HFFc6 (cell line): ENCODE data around the gene ZNF507. TPM values are rescaled to one million over a fixed set of nuclear protein-coding genes. Genes with fewer than 3 reads are reported as not detected.

ENCODE experiments used
- DNase-seq: peaks from one replicate; pipeline ENCODE4 v3.0.0-alpha.2; 2018
- H3K27ac Mint-ChIP-seq: 2 replicates; pipeline ENCODE4 v1.8.0; 2020; ENCODE audit warnings: mild to moderate bottlenecking, mixed read lengths
- H3K27me3 Mint-ChIP-seq: 2 replicates; pipeline ENCODE4 v1.8.0; 2021; ENCODE audit warnings: mild to moderate bottlenecking, moderate library complexity, mixed read lengths; ENCODE audit not compliant: insufficient read depth
- H3K36me3 Mint-ChIP-seq: 2 replicates; pipeline ENCODE4 v1.8.0; 2021; ENCODE audit warnings: low read depth, mixed read lengths
- H3K4me1 Mint-ChIP-seq: 2 replicates; pipeline ENCODE4 v1.8.0; 2020; ENCODE audit warnings: low read depth, mixed read lengths
- H3K4me3 Mint-ChIP-seq: 2 replicates; pipeline ENCODE4 v1.8.0; 2020; ENCODE audit warnings: mild to moderate bottlenecking, moderate library complexity, mixed read lengths
- H3K9me3 Mint-ChIP-seq: 2 replicates; pipeline ENCODE4 v1.8.0; 2020; ENCODE audit warnings: mild to moderate bottlenecking, mixed read lengths
- total RNA-seq, 6 experiments: library from RNA; stranded (reverse); fragmentation: NEBNext Ultra II Directional; extraction: Animal tissue kit (Norgen Biotek cat#: 25700); gene quantifications; 2 replicates in 1 of 6; 3 replicates in 5 of 6; pipeline ENCODE4 v1.2.3, GENCODE V29; 2021
- TF ChIP-seq, protein P1 (sequence below): fragments of 200-600 bp; sonication (generic); IDR thresholded peaks from 2 replicates; pipeline ENCODE4 v1.5.0; 2021; ENCODE audit warnings: antibody characterized with exemption, mild to moderate bottlenecking

ZNF507 gene
- total RNA-seq, 6 experiments from 2014 or later, result 13.0 to 18.3 (median 16.0) TPM

DNA sequence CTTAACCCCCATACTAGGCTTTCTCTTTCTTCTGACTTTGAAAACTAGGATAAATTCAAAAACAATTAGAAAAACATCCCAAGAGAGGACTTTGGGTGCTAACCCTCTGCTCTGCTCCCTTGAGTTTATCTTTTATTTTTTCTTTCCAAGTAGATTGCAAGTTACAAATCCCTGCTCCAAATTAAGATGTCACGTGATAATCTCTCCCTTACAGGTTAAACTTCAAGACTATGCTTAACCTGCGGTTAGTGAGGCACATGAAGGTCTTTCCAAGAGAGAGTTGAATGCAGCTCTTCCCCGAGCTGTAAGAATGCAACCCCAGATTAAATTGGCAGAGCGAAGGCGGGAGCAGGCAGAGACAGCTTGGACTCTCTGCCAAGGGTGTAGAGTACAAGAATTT is 12.2 kb upstream of the ZNF507 start:
- no peak overlapping the region for H3K27ac Mint-ChIP-seq
- TF ChIP-seq, protein P1, sequence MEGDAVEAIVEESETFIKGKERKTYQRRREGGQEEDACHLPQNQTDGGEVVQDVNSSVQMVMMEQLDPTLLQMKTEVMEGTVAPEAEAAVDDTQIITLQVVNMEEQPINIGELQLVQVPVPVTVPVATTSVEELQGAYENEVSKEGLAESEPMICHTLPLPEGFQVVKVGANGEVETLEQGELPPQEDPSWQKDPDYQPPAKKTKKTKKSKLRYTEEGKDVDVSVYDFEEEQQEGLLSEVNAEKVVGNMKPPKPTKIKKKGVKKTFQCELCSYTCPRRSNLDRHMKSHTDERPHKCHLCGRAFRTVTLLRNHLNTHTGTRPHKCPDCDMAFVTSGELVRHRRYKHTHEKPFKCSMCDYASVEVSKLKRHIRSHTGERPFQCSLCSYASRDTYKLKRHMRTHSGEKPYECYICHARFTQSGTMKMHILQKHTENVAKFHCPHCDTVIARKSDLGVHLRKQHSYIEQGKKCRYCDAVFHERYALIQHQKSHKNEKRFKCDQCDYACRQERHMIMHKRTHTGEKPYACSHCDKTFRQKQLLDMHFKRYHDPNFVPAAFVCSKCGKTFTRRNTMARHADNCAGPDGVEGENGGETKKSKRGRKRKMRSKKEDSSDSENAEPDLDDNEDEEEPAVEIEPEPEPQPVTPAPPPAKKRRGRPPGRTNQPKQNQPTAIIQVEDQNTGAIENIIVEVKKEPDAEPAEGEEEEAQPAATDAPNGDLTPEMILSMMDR, result no peak
- 0 out of 2 replicates have a peak, but pooled peaks cover 8% of the 10 kb centered on the region for H3K4me1 Mint-ChIP-seq
- no peak overlapping the region for H3K4me3 Mint-ChIP-seq
- no peaks in the 10 kb centered on the region for H3K36me3 Mint-ChIP-seq
- DNase-seq, result no peak
- peaks cover 17% of the 10 kb centered on the region for H3K27me3 Mint-ChIP-seq
- no peaks in the 10 kb centered on the region for H3K9me3 Mint-ChIP-seq

DNA sequence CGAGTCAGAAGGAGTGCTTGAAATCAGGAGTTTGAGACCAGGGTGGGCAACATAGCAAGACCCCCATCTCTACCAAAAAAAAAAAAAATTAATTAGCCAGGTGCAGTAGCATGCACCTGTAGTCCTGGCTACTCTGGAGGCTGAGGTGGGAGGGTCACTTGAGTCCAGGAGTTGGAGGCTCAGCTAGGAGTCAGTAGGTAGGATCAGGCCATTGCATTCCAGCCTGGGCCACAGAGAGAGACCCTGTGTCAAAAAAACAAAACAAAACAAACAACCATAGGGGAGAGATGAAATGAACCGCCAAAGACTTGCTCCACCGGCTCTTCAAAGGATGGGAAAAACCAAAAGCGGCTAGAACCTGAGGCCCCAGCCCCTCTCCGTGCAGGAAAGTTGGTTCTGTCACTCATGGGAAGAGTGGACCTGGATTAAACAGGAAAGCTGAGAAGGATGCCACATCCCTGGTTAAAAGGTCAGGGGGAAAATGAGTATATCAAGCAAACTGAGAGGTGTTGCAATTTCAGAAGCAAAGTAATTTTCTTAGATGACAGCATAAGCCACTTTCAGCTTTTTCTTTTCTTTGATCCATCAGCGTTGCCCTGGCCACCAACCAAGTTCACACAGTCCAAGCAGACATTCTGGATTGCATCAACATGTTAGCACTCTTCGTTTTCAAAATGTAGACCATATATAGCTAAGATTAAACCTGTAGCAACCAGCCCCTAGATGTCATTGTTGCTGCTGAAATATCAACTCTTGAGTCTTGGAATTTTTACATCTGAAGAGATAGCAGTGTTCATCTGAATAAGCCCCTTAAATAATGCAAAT is 8.9 kb upstream of the ZNF507 start:
- no peak overlapping the region for H3K27ac Mint-ChIP-seq
- H3K4me1 Mint-ChIP-seq, result 0 out of 2 replicates have a peak, but pooled peaks cover 8% of the 10 kb centered on the region
- TF ChIP-seq, protein P1, result no peak
- H3K36me3 Mint-ChIP-seq, result no peaks in the 10 kb centered on the region
- no peak for DNase-seq
- no peaks in the 10 kb centered on the region for H3K9me3 Mint-ChIP-seq
- peaks cover 12% of the 10 kb centered on the region for H3K27me3 Mint-ChIP-seq
- no peak overlapping the region; the same call in 1 of the 2 replicates for H3K4me3 Mint-ChIP-seq

DNA sequence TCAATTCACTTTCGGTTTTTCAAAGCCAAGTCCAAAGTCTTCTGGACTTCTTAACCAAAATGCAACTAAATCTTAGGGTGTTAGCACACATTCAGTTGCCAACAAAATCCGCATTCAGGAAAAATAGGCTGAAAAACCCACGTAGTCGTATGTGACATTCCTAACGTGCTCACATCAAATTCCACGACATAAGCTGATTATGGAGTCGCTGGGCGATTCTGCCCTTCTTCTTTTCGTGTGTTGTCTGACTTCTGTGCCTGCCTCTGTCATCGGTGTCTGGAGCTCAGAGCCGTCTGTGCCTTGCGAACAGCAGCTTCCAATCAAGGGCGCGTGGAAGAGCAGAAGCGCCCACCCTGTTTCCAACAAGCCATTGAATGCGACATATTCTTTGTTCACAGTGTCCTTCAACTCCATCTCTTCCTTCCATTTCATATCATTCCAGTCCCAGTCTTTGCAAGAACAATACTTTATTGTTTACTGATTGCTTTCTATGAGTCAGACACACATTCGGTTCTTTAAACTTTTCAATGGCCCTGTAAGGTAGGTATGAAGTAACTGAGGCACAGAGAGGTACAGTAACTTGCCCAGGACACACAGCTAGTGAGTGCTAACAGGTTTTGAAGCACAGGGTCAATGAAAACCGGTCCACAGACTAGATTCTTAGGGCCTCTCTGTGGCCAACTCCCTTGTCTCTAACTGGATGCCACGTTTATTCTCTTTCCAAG is 8.2 kb upstream of the ZNF507 start:
- Mint-ChIP-seq H3K27ac (no peak overlapping the region), H3K4me1 (0 out of 2 replicates have a peak, but pooled peaks cover 8% of the 10 kb centered on the region), H3K36me3 (no peaks in the 10 kb centered on the region)

DNA sequence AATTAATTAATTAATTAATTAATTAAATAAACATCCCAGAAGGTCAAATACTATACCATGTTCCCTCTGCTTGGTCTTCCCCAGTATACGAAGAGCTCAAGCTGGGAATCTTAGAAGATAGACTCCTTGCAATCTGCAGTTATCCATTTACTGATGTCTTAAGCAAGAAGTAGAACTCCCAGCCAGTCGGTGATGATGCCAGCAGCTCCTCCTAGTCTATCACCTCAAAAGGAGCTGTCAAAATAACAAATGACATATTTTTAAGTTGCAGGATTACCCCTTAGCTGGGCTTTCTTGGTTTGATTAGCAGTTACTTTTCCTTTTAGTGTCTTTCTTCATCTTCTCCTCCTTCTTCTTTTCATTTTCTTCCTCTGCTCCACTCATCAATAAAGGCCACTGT is 6.0 kb upstream of the ZNF507 start:
- Mint-ChIP-seq H3K36me3 (no peaks in the 10 kb centered on the region), H3K27me3 (peaks cover 12% of the 10 kb centered on the region), H3K9me3 (no peaks in the 10 kb centered on the region), H3K4me3 (no peak overlapping the region), H3K4me1 (peaks cover 18% of the 10 kb centered on the region), H3K27ac (no peak overlapping the region)
- DNase-seq, result no peak
- TF ChIP-seq, protein P1, result no peak

More for the DNA sequence above, 8.2 kb upstream of the ZNF507 start:
- TF ChIP-seq, protein P1, result no peak
- Mint-ChIP-seq H3K4me3 (no peak overlapping the region; the same call in 1 of the 2 replicates), H3K9me3 (no peaks in the 10 kb centered on the region), H3K27me3 (peaks cover 15% of the 10 kb centered on the region)
- DNase-seq, result no peak

DNA sequence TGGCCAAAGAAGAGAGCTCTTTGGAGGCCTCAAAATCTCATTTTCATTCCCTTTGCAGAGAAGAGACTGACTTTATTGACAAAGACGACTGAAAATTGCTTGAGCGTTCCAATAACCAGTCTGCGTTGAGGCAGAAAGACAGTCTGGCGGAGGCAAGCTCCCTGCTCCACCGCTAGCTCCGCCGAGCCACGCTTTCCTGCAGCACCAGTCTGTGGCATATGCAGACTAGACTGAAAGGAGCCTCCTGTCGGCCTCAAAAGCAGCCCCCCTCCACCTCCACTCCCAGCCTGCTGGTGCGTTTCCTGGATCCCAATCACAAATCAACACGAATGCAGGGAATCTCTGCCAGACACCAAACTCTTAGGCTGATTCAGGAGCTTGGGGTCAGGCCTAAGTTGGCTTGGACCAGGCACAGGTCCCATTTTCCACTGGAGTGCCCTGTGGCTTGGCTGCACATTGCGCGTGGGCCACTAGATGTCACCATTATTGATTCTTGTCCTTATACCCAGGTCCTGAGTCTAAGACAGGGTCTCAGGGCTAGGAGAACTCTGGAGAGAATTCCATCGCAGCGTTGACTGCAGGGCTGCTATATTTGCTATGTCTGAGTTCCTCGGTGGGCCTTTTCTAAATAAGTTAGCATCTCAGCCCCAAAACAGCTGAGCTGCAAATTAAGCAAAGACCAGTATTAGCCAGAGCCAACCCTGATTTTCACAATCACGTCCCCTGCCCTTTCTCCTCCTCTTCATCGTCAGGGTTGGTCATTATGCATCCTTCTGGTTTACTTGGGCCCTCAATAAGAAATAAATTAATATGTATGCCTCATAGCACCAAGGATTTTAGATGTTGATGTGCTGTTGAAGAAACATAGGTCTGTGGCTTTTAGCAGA is 5.2 kb upstream of the ZNF507 start:
- H3K27me3 Mint-ChIP-seq, result peaks cover 12% of the 10 kb centered on the region
- H3K27ac Mint-ChIP-seq, result no peak overlapping the region
- H3K36me3 Mint-ChIP-seq, result no peaks in the 10 kb centered on the region
- H3K9me3 Mint-ChIP-seq, result no peaks in the 10 kb centered on the region
- no peak overlapping the region for H3K4me3 Mint-ChIP-seq
- TF ChIP-seq, protein P1, result peak; percentile 83
- peak; percentile 34 for DNase-seq
- H3K4me1 Mint-ChIP-seq, result peaks cover 18% of the 10 kb centered on the region
